ENCODE measurements around the gene CCDC187. TPM values are rescaled to one million over a fixed set of nuclear protein-coding genes. Genes with fewer than 3 reads are reported as not detected.

CCDC187 gene
- total and polyA plus RNA-seq, 2 of the 4 experiments (the other 2 are of a cell fraction) = not detected

DNA sequence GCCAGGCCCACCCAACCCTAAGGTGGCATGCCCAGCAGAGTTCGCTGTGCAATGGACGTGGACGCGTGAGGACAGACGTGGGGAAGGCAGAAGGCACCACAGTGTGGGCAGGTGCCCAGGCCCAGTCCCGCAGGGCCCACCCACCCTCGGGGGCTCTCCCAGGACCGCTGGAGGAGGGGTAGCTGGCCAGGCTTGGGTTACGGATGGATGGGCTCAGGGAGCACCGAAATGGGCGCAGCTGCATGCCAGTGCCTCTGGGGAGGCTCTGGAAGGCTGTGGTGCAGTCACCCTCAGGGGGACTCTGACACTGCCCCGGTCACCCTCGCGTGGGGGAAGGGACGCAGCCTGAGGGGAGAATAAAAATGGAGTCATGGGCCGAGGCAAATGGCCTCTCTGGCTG is 13.8 kb upstream of the CCDC187 start:
- ChIA-PET CTCF (no interaction called here), POLR2A (ENCODE audit: unreplicated experiment) (no interaction called here)
- no peaks in the 10 kb centered on the region for H3K9me1 ChIP-seq (ENCODE audit: insufficient read depth, low read length)
- no peak overlapping the region for H2BK20ac ChIP-seq (ENCODE audit: low read depth, low read length)
- H3K79me1 ChIP-seq (ENCODE audit: low read depth in 1 of 2, low read length in 2 of 2) = no peaks in the 10 kb centered on the region
- BruUV-seq (replicated peaks) = no TSS peak
- no peak overlapping the region for H4K8ac ChIP-seq (ENCODE audit: low read depth in 2 of 2, low read length in 2 of 2)
- intact Hi-C loops (cut with micrococcal nuclease) = no loop called here
- peak overlapping the region; percentile 39; the same call in 1 of the 2 replicates for H2AK5ac ChIP-seq (ENCODE audit: low read depth, low read length)
- WGBS, 2 experiments (ENCODE audit: extremely low coverage in 2 of 2, insufficient read length in 1 of 2) = 69% methylated on average over 6 of the region's 16 CpGs; no CpG with 5 or more reads in 1 of the 2 experiments
- no peak overlapping the region for H3K4me3 ChIP-seq (ENCODE audit: insufficient read depth, low read depth, low read length)
- no peak overlapping the region for H4K5ac ChIP-seq (ENCODE audit: low read depth, low read length)
- no peak overlapping the region for H2BK5ac ChIP-seq (ENCODE audit: low read depth, low read length, poor library complexity, severe bottlenecking)
- dilution Hi-C loops (cut with HindIII; ENCODE audit: low sequenced_read_pairs, unreplicated experiment) = no loop called here
- H3K56ac ChIP-seq (ENCODE audit: extremely low read depth, insufficient read depth, low read length) = no peak overlapping the region
- H3K4me2 ChIP-seq (ENCODE audit: low read depth, low read length) = no peak overlapping the region
- no peak for ATAC-seq (ENCODE audit: low read depth)
- no peak for DNase-seq
- H3K4me1 ChIP-seq (ENCODE audit: control insufficient read depth, insufficient read depth, low read length) = peaks cover 3% of the 10 kb centered on the region; the same call in 1 of the 2 replicates
- no peak overlapping the region for H3K18ac ChIP-seq (ENCODE audit: low read depth, low read length)
- H3K27ac ChIP-seq (ENCODE audit: insufficient read depth, low read length) = no peak overlapping the region
- no peaks in the 10 kb centered on the region for H3K36me3 ChIP-seq (ENCODE audit: control insufficient read depth, insufficient read depth, low read length)
- no peak overlapping the region for H2AK9ac ChIP-seq (replicated peaks; ENCODE audit: low read depth, low read length, poor library complexity)
- no peak overlapping the region for H2BK120ac ChIP-seq (ENCODE audit: low read depth, low read length)
- peaks cover 17% of the 10 kb centered on the region for H3K9me3 ChIP-seq (ENCODE audit: control insufficient read depth, insufficient read depth, low read length)
- no peak overlapping the region; the same call in 1 of the 2 replicates for H3K4ac ChIP-seq (ENCODE audit: low read depth, low read length)
- H2BK15ac ChIP-seq (ENCODE audit: low read depth, low read length) = no peak overlapping the region
- H4K20me1 ChIP-seq (ENCODE audit: insufficient read depth, low read length) = no peaks in the 10 kb centered on the region
- no peak overlapping the region for H3K14ac ChIP-seq (replicated peaks; ENCODE audit: low read depth, low read length)
- in situ Hi-C loops (cut with MboI; ENCODE audit: low sequenced_read_pairs) = no loop called here
- no peaks in the 10 kb centered on the region for H3K27me3 ChIP-seq (ENCODE audit: control insufficient read depth, insufficient read depth, low read length)
- no peak overlapping the region for H4K91ac ChIP-seq (ENCODE audit: insufficient read depth, low read depth, low read length)
- H3K9ac ChIP-seq (ENCODE audit: low read depth, low read length) = no peak overlapping the region
- H3K23ac ChIP-seq (ENCODE audit: low read depth, low read length) = no peak overlapping the region
- peak overlapping the region; percentile 32 for H2AFZ ChIP-seq (replicated peaks; ENCODE audit: low read length, poor library complexity)
- TF ChIP-seq POLR2A (IDR thresholded peaks at IDR 0.05; ENCODE audit: low read depth, low read length) (no peak), RAD21 (IDR thresholded peaks at IDR 0.05; ENCODE audit: low read length) (no peak)
